GM12865 (cell line): ENCODE results near the gene DDX54.

ENCODE experiments used
- DNase-seq: peaks from one replicate; pipeline ENCODE4 v3.0.0; 2010; ENCODE audit warnings: low read depth
- H3K4me3 ChIP-seq: 2 replicates; pipeline ENCODE4 v1.5.1; 2011; ENCODE audit warnings: mild to moderate bottlenecking, low read depth, low read length, control low read depth
- TF ChIP-seq, protein P1 (sequence below): IDR thresholded peaks from 2 replicates; pipeline ENCODE4 v1.5.1; 2011; ENCODE audit warnings: low read length, control low read depth, low read depth, inconsistent platforms; ENCODE audit not compliant: insufficient read depth; ENCODE audit errors: missing control alignments

The DDX54 gene

DNA sequence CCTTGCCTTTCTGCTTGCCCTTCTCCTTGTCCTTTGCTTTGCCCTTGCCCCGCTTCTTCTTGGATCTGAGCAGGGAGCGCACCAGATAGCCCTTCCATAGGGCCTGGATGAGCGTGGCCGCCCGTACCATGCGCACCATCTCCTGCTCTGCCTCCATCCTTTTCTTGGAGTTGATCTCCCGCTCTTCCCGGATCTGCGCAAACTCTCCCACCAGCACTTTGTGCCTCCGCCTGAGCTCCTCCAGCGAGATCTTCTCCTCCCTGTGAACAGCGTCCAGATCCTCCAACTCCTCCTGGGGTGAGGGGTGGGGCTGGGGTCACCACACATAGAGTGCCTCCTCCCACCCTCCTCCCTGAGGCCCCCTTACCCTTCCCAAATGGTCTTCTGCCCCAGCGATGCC, 10.3 kb upstream of the DDX54 start:
- no peak overlapping the region for H3K4me3 ChIP-seq
- TF ChIP-seq, protein P1, sequence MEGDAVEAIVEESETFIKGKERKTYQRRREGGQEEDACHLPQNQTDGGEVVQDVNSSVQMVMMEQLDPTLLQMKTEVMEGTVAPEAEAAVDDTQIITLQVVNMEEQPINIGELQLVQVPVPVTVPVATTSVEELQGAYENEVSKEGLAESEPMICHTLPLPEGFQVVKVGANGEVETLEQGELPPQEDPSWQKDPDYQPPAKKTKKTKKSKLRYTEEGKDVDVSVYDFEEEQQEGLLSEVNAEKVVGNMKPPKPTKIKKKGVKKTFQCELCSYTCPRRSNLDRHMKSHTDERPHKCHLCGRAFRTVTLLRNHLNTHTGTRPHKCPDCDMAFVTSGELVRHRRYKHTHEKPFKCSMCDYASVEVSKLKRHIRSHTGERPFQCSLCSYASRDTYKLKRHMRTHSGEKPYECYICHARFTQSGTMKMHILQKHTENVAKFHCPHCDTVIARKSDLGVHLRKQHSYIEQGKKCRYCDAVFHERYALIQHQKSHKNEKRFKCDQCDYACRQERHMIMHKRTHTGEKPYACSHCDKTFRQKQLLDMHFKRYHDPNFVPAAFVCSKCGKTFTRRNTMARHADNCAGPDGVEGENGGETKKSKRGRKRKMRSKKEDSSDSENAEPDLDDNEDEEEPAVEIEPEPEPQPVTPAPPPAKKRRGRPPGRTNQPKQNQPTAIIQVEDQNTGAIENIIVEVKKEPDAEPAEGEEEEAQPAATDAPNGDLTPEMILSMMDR: no peak
- no peak for DNase-seq

DNA sequence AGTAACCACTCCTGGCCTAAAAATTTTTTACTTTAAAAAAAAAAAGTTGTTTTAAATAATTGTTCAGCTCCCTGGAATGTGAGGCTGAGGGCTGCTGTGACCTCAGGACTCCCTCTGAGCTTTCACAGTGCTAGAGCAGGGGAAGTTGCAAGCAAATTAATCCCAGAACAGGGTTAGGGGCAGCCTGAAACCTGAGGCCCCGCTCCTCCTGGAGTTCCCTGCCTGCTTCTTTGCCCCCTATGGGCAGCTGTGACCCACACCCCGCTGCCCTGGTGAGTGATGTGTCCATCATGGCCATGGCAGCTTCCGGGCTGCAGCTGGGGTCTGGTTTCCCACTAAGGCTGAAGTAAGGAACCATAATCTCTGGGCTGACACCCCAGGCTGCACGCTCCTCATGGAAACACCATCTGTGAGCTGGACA, 9.7 kb upstream of the DDX54 start:
- DNase-seq: no peak
- no peak overlapping the region for H3K4me3 ChIP-seq

DNA sequence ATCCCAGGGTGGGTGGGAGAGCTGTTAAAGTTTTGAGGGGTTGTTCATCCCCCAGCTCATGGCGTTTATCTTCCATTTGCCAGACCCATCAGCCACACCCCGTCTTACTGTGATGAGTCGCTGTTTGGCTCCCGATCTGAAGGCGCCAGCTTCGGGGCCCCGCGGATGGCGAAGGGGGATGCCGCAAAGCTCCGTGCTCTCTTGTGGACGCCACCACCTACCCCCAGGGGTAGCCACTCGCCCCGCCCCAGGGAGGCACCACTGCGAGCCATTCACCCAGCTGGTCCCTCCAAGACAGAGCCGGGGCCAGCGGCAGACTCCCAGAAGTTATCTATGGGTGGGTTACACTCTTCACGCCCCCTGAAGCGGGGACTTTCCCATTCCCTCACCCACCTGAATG, 5.9 kb upstream of the DDX54 start:
- H3K4me3 ChIP-seq: no peak overlapping the region
- DNase-seq: no peak
- TF ChIP-seq, protein P1: no peak

More for the DNA sequence above, 9.7 kb upstream of the DDX54 start:
- TF ChIP-seq, protein P1: no peak

DNA sequence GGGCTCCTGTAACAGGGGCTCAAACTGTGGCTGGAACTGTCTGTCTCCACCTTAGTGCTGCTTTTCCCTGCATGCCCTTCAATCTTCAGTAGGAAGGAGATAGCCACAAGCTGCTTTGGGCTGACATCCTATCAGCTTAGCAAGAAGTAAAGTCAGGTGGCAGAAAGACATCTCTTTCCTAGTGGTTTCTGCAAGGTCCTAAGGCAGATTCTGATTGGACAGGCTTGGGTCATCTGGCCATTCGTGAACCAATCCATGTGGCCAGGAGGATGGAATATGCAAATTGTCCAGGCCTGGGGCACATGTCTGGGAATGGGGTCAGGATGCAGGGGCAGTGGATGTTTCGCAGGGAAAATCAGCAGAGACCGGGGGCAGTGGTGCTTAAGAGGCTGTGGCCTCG, 5.5 kb upstream of the DDX54 start:
- no peak overlapping the region for H3K4me3 ChIP-seq
- peak; percentile 30 for DNase-seq
- TF ChIP-seq, protein P1: no peak

DNA sequence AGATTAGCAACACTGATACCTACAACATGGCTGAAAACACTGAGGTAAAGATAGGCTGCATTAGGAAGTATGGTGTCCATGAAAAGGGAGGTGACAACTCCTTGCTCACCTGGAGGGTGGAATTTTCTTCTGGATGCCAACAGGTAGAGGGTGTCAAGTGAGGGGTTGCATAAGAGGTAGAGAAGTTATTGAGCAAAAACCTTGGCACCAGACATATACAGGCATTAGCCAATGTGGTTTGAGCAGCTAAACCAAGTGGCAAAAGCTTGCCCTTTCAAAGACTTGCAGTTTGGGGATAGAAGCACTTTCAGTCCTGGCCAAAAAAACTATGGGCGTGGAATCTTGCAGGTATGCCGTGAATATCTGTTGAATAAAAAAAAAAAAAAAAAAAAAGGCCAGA, 4.1 kb upstream of the DDX54 start:
- TF ChIP-seq, protein P1: no peak
- DNase-seq: no peak
- no peak overlapping the region for H3K4me3 ChIP-seq

DNA sequence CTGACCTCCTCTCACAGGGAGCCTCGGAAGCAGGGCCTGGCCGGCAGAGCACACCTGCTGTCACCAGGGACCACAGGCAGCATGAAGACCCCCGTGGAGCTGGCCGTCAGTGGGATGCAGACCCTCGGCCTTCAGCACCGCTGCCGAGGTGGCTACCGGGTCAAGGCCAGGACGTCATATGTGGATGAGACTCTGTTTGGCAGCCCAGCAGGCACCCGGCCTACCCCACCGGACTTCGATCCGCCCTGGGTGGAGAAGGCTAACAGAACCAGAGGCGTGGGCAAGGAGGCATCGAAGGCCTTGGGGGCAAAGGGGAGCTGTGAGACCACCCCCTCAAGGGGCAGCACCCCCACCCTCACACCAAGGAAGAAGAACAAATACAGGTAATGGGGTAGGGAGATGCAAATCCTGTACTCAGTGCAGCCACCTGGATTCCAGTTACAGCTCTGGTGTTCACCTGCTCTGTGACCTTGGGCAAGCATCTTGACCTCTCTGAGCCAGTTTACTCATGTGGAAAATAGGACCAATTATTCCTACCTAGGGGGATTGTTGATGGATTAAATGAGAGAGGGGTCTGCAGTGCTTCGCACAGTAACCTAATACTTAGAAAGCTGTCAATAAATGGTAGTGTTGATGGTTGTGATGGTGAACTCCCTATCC, 1.5 kb upstream of the DDX54 start:
- DNase-seq: no peak
- H3K4me3 ChIP-seq: peak overlapping the region; percentile 94

More for the DNA sequence above, 1.5 kb upstream of the DDX54 start:
- TF ChIP-seq, protein P1: no peak
